Endothelial cell of umbilical vein (primary cell): ENCODE results near the gene F5. TPM values are rescaled to one million over a fixed set of nuclear protein-coding genes. Genes with fewer than 3 reads are reported as not detected.

Experiments used
- BruUV-seq: library from RNA; stranded (reverse); fragments of 400-500 nt; replicated peaks from 2 replicates; lab custom pipeline; 2021; lab: Mats Ljungman, UMichigan
- CTCF ChIA-PET: fragments of 300-600, 350-600 bp; sonication (Branson Sonifier 250); formaldehyde crosslinking; loops from one replicate; lab custom pipeline; 2021; ENCODE audit warnings: antibody characterized with exemption, inconsistent platforms; lab: Charles Lee
- POLR2A ChIA-PET: fragments of 300-600, 350-600 bp; sonication (Branson Sonifier 250); formaldehyde crosslinking; loops from one replicate; lab custom pipeline; 2021; ENCODE audit warnings: antibody characterized with exemption, inconsistent platforms; lab: Charles Lee
- DNase-seq: peaks from one replicate; pipeline ENCODE4 v3.0.0-alpha.2; 2011; ENCODE audit warnings: low read depth, low spot score
- FAIRE-seq: peaks from 2 replicates; lab custom pipeline; 2011; peaks lifted over from hg19 to GRCh38; lab: Jason Lieb, UNC
- H2AFZ ChIP-seq: 2 replicates; pipeline ENCODE4 v1.6.0; 2012; ENCODE audit warnings: low read depth, low read length, control low read depth, inconsistent platforms
- H3K27ac ChIP-seq: 2 replicates; pipeline ENCODE4 v1.5.1; 2011; ENCODE audit warnings: low read depth, mild to moderate bottlenecking, control low read depth, low read length, moderate library complexity; ENCODE audit not compliant: insufficient read depth
- H3K27me3 ChIP-seq, 2 experiments: 2 replicates each; pipeline versions ENCODE4 v1.6.0 to v1.6.1; 2011; ENCODE audit warnings: low read length in 2 of 2, mixed read lengths in 1 of 2; ENCODE audit not compliant: control insufficient read depth in 2 of 2, insufficient read depth in 2 of 2
- H3K36me3 ChIP-seq, 2 experiments: 2 replicates in 1 of 2; 3 replicates in 1 of 2; pipeline ENCODE4 v1.5.1; 2011; ENCODE audit warnings: low read length in 2 of 2, mild to moderate bottlenecking in 1 of 2, moderate library complexity in 1 of 2; ENCODE audit not compliant: control insufficient read depth in 2 of 2, insufficient read depth in 2 of 2; ENCODE audit errors: extremely low read depth in 1 of 2
- H3K4me1 ChIP-seq: 3 replicates; pipeline ENCODE4 v1.5.1; 2011; ENCODE audit warnings: mild to moderate bottlenecking, low read length; ENCODE audit not compliant: control insufficient read depth, insufficient read depth; ENCODE audit errors: extremely low read depth
- H3K4me2 ChIP-seq: 2 replicates; pipeline ENCODE4 v1.6.1; 2011; ENCODE audit warnings: low read length, control low read depth, mixed read lengths; ENCODE audit not compliant: insufficient read depth
- H3K4me3 ChIP-seq, 3 experiments: fragments of 200-600 bp in 1 of 3; sonication (generic), shearing (Covaris generic) in 1 of 3; replicated peaks in 1 of 3; 2 replicates each; pipeline ENCODE4 v1.5.1; 2011 to 2016; ENCODE audit warnings: control low read depth in 3 of 3, low read length in 3 of 3, mild to moderate bottlenecking in 2 of 3, inconsistent platforms in 1 of 3, low read depth in 1 of 3, moderate library complexity in 1 of 3; ENCODE audit not compliant: insufficient read depth in 1 of 3
- H3K79me2 ChIP-seq: 2 replicates; pipeline ENCODE4 v1.6.0; 2012; ENCODE audit warnings: low read length, inconsistent platforms; ENCODE audit not compliant: control insufficient read depth, insufficient read depth
- H3K9ac ChIP-seq: replicated peaks from 2 replicates; pipeline ENCODE3; 2011; ENCODE audit warnings: low read length, control low read depth; ENCODE audit not compliant: insufficient read depth; ENCODE audit errors: extremely low read depth
- H3K9me1 ChIP-seq: replicated peaks from 3 replicates; pipeline ENCODE4 v1.6.0; 2011; ENCODE audit warnings: mild to moderate bottlenecking, low read length; ENCODE audit not compliant: control insufficient read depth, insufficient read depth; ENCODE audit errors: extremely low read depth
- H3K9me3 ChIP-seq: replicated peaks from 2 replicates; pipeline ENCODE4 v1.5.1; 2012; ENCODE audit warnings: low read length, inconsistent platforms; ENCODE audit not compliant: control insufficient read depth, insufficient read depth
- H4K20me1 ChIP-seq: replicated peaks from 2 replicates; pipeline ENCODE3; 2011; ENCODE audit warnings: mild to moderate bottlenecking, low read length; ENCODE audit not compliant: control insufficient read depth, insufficient read depth; ENCODE audit errors: extremely low read depth
- EZH2 ChIP-seq: IDR thresholded peaks from 2 replicates; pipeline ENCODE4 v1.6.1; 2012; ENCODE audit warnings: borderline replicate concordance, low read depth, mild to moderate bottlenecking, moderate library complexity, low read length, inconsistent platforms; ENCODE audit not compliant: severe bottlenecking
- GATA2 ChIP-seq: IDR thresholded peaks from 2 replicates; pipeline ENCODE4 v1.7.0; 2011; ENCODE audit warnings: low read depth, mild to moderate bottlenecking, moderate library complexity, mixed read lengths, low read length; ENCODE audit not compliant: insufficient read length, insufficient read depth
- MYC ChIP-seq: IDR thresholded peaks from one replicate; pipeline ENCODE4 v1.6.1; 2011; ENCODE audit warnings: mild to moderate bottlenecking, low read depth, low read length
- POLR2A ChIP-seq: IDR thresholded peaks from 2 replicates; pipeline ENCODE4 v1.6.1; 2012; ENCODE audit warnings: low read depth, mild to moderate bottlenecking, control low read depth, low read length
- dilution Hi-C: fragments of 300-500 bp; cut with MboI; formaldehyde crosslinking; loops from one replicate; pipeline ENCODE4 v1.15.0; 2019; ENCODE audit warnings: low sequenced_read_pairs; ENCODE audit not compliant: extremely low pct_ligation_motif_present
- intact Hi-C: fragments of 100-400 bp; cut with micrococcal nuclease; formaldehyde crosslinking; loops from one replicate; pipeline ENCODE4 v1.10.0; 2022
- polyA plus RNA-seq, 4 experiments: library from polyadenylated mRNA; depleted of rRNA in 3 of 4; stranded (reverse) in 3 of 4; unstranded in 1 of 4; fragments of >200 nt; gene quantifications; 2 replicates each; pipeline versions ENCODE4 v1.2.1 to v1.2.3, GENCODE V29; 2011 to 2012; ENCODE audit warnings: missing spikeins in 1 of 4
- total RNA-seq: library from RNA; stranded (reverse); gene quantifications from 2 replicates; pipeline ENCODE4 v1.2.3, GENCODE V29; 2021
- TF ChIP-seq, protein P1 (sequence below), 2 donors: IDR thresholded peaks; 1 replicate in 1 of 2; 2 replicates in 1 of 2; pipeline ENCODE4 v1.5.1; 2011; ENCODE audit warnings: low read length in 2 of 2, mild to moderate bottlenecking in 2 of 2, moderate library complexity in 2 of 2, control low read depth in 1 of 2, inconsistent platforms in 1 of 2, low read depth in 1 of 2; ENCODE audit not compliant: insufficient read depth in 1 of 2; ENCODE audit errors: extremely low read depth in 1 of 2
- TF ChIP-seq, protein P2 (sequence below): IDR thresholded peaks from 2 replicates; pipeline ENCODE4 v1.6.1; 2011; ENCODE audit not compliant: insufficient read depth, insufficient read length

Gene F5
- total and polyA plus RNA-seq, 2 donors (not counting 3 experiments of a cell fraction or from before 2014, with no cell fraction given), result not detected

DNA sequence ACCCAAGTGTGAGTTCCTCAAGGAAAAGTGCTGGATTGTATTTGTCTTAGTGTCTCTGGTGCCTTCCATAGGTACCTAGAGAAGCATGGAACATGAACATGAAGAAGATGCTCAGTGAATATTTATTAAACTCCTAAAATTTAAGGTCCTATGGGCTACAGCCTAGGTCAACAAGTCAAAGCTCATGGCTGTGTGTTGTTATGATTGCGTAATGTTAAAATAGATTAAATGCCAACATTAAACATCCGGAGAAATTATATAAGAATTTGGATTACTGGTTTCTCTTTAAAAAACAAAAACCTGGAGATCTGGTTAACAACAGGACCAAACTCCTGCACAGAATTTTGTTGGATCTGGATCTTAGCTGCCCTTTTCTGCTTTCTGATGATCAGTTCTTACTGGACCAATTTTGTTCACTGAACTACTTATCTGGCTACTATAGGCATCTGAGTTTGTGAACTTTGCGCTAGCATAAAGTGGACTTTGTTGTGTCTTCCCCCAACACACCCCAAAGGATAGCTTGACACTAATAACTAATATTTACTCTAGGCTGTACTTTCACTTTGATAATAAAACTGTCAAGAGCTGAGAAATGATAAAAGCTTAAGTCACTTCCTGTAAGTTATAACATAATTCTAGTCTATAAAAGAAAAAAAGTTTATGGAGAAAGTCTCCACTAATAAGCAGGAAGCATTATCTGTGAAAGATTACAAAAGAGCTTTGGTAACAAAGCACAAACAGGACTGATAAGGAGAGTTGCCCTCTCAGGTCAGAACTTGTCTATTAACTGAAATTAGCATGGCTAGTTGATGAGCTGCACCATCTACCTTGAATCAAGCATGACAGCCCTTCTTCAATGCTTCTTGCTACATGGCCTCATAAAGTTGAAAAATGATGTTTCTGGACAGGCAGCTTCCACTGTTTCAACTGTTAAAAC, 20.7 kb downstream of the F5 start:
- ChIA-PET POLR2A (no interaction called here), CTCF (interaction anchor here (0.7 to 1.5 kb wide), 8 partner anchors 13 to 962 kb away, joined by 3 to 8 read pairs (median 5); partner anchors contain the start of gene F5)
- Histone ChIP-seq H3K9me1 (no peaks in the 10 kb centered on the region), H3K27ac (no peak overlapping the region), H3K4me1 (peaks cover 8% of the 10 kb centered on the region), H2AFZ (no peak overlapping the region), H3K79me2 (no peaks in the 10 kb centered on the region), H3K27me3 (no peaks in the 10 kb centered on the region), H3K9ac (no peak overlapping the region), H4K20me1 (no peaks in the 10 kb centered on the region), H3K9me3 (no peaks in the 10 kb centered on the region), H3K4me3 (no peak overlapping the region), H3K4me2 (peak overlapping the region; percentile 63), H3K36me3 (no peaks in the 10 kb centered on the region)
- intact Hi-C loops (no loop called here), dilution Hi-C loops (no loop called here)
- FAIRE-seq, result peak; percentile 47
- peak; percentile 67 for DNase-seq
- TF ChIP-seq, protein P1, sequence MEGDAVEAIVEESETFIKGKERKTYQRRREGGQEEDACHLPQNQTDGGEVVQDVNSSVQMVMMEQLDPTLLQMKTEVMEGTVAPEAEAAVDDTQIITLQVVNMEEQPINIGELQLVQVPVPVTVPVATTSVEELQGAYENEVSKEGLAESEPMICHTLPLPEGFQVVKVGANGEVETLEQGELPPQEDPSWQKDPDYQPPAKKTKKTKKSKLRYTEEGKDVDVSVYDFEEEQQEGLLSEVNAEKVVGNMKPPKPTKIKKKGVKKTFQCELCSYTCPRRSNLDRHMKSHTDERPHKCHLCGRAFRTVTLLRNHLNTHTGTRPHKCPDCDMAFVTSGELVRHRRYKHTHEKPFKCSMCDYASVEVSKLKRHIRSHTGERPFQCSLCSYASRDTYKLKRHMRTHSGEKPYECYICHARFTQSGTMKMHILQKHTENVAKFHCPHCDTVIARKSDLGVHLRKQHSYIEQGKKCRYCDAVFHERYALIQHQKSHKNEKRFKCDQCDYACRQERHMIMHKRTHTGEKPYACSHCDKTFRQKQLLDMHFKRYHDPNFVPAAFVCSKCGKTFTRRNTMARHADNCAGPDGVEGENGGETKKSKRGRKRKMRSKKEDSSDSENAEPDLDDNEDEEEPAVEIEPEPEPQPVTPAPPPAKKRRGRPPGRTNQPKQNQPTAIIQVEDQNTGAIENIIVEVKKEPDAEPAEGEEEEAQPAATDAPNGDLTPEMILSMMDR (IDR thresholded peaks at IDR 0.05; ENCODE audit: extremely low read depth in 1 of 2, insufficient read depth in 1 of 2, low read depth in 1 of 2, low read length in 2 of 2), result no peak
- peak; percentile 73 for TF ChIP-seq GATA2
- TF ChIP-seq, protein P2, sequence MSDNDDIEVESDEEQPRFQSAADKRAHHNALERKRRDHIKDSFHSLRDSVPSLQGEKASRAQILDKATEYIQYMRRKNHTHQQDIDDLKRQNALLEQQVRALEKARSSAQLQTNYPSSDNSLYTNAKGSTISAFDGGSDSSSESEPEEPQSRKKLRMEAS, result no peak
- no peak for TF ChIP-seq POLR2A
- no peak for TF ChIP-seq EZH2
- TF ChIP-seq MYC, result no peak
- BruUV-seq, result no TSS peak
